Chondrocyte (in vitro differentiated cells): Measurements from ENCODE around the gene EIF5B. TPM values are rescaled to one million over a fixed set of nuclear protein-coding genes. Genes with fewer than 3 reads are reported as not detected.

Source experiments
- DNase-seq: peaks from one replicate; pipeline ENCODE4 v3.0.0; 2021; ENCODE audit warnings: mixed read lengths, low spot score
- H3K27ac Mint-ChIP-seq: one replicate; pipeline ENCODE4 v1.8.0; 2021; ENCODE audit warnings: mild to moderate bottlenecking, moderate library complexity, mixed read lengths; ENCODE audit not compliant: unreplicated experiment
- H3K27me3 Mint-ChIP-seq: 2 replicates; pipeline ENCODE4 v1.8.0; 2021; ENCODE audit warnings: low read depth, mixed read lengths
- H3K36me3 Mint-ChIP-seq: 2 replicates; pipeline ENCODE4 v1.8.0; 2021; ENCODE audit warnings: low read depth, mixed read lengths
- H3K4me1 Mint-ChIP-seq: 2 replicates; pipeline ENCODE4 v1.8.0; 2021; ENCODE audit warnings: low read depth, mild to moderate bottlenecking, mixed read lengths
- H3K4me3 Mint-ChIP-seq: one replicate; pipeline ENCODE4 v1.8.0; 2021; ENCODE audit warnings: mild to moderate bottlenecking, moderate library complexity, mixed read lengths; ENCODE audit not compliant: unreplicated experiment
- H3K9me3 Mint-ChIP-seq: 2 replicates; pipeline ENCODE4 v1.8.0; 2021; ENCODE audit warnings: low read depth, mixed read lengths
- CTCF ChIP-seq: fragments of 200-600 bp; sonication (generic); IDR thresholded peaks from 2 replicates; pipeline ENCODE4 v1.5.0; 2021; ENCODE audit warnings: antibody characterized with exemption, mild to moderate bottlenecking, moderate library complexity
- total RNA-seq: library from RNA; stranded (reverse); gene quantifications from 3 replicates; pipeline ENCODE4 v1.2.1, GENCODE V29; 2021

Gene EIF5B
- total RNA-seq, 1 donor from 2014 or later: 35.2 TPM

- Mint-ChIP-seq H3K27ac (no peak overlapping the region), H3K36me3 (peaks cover 28% of the 10 kb centered on the region), H3K4me1 (peaks cover 8% of the 10 kb centered on the region), H3K4me3 (no peak overlapping the region), H3K9me3 (peaks cover 4% of the 10 kb centered on the region), H3K27me3 (no peaks in the 10 kb centered on the region)
- no peak for TF ChIP-seq CTCF
- DNase-seq: no peak
Measured at GRCh38 chr2:99382143-99382542, 45.0 kb downstream of the EIF5B start.

- Mint-ChIP-seq H3K4me3 (no peak overlapping the region), H3K36me3 (peaks cover 30% of the 10 kb centered on the region), H3K27me3 (no peaks in the 10 kb centered on the region), H3K27ac (no peak overlapping the region), H3K4me1 (peaks cover 33% of the 10 kb centered on the region), H3K9me3 (peaks cover 4% of the 10 kb centered on the region)
- no peak for DNase-seq
- TF ChIP-seq CTCF: no peak
Measured at GRCh38 chr2:99386011-99386410, 48.8 kb downstream of the EIF5B start.

- Mint-ChIP-seq H3K36me3 (peaks cover 24% of the 10 kb centered on the region), H3K9me3 (peaks cover 4% of the 10 kb centered on the region), H3K27me3 (no peaks in the 10 kb centered on the region), H3K4me1 (peaks cover 36% of the 10 kb centered on the region), H3K27ac (no peak overlapping the region), H3K4me3 (no peak overlapping the region)
- DNase-seq: no peak
- no peak for TF ChIP-seq CTCF
Measured at GRCh38 chr2:99388892-99389291, 51.7 kb downstream of the EIF5B start.

GRCh38 chr2:99389371-99389770 lies 52.2 kb downstream of the EIF5B start:
- Mint-ChIP-seq H3K9me3 (peaks cover 2% of the 10 kb centered on the region), H3K4me1 (peaks cover 36% of the 10 kb centered on the region), H3K4me3 (no peak overlapping the region), H3K27me3 (no peaks in the 10 kb centered on the region), H3K27ac (peak overlapping the region; percentile 90), H3K36me3 (peaks cover 25% of the 10 kb centered on the region)
- DNase-seq: no peak
- TF ChIP-seq CTCF: no peak

- Mint-ChIP-seq H3K27me3 (no peaks in the 10 kb centered on the region), H3K36me3 (peaks cover 22% of the 10 kb centered on the region), H3K27ac (peak overlapping the region; percentile 49), H3K4me1 (peaks cover 36% of the 10 kb centered on the region), H3K9me3 (no peaks in the 10 kb centered on the region), H3K4me3 (no peak overlapping the region)
- no peak for DNase-seq
- no peak for TF ChIP-seq CTCF
Measured at GRCh38 chr2:99389946-99390345, 52.8 kb downstream of the EIF5B start.
